GM18858 (cell line): Measurements from ENCODE around the gene BMPR1B.

Experiments
- ATAC-seq: cut with Tn5 transposase; IDR thresholded peaks from one replicate; pipeline ENCODE4 v1.9.1; 2021; ENCODE audit not compliant: unreplicated experiment

The BMPR1B gene

DNA sequence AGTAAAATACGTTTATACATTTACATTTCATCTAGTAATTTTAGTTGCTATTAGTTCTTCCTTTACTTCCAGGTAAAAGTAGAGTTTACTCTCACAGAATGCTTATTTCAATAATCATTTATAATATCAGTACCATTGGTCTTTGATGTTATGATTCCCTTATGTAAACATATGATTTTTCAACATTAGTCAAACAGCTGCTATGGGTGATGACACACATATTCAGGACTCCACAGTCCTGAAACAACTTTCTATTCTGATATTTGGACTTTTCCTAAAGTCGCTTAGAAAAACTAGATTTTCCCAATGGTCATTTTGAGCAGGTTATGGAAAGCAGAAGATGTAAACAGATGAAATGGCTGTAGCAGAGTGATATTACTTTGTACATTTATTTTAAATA lies 421.2 kb downstream of the BMPR1B start:
- no peak for ATAC-seq

DNA sequence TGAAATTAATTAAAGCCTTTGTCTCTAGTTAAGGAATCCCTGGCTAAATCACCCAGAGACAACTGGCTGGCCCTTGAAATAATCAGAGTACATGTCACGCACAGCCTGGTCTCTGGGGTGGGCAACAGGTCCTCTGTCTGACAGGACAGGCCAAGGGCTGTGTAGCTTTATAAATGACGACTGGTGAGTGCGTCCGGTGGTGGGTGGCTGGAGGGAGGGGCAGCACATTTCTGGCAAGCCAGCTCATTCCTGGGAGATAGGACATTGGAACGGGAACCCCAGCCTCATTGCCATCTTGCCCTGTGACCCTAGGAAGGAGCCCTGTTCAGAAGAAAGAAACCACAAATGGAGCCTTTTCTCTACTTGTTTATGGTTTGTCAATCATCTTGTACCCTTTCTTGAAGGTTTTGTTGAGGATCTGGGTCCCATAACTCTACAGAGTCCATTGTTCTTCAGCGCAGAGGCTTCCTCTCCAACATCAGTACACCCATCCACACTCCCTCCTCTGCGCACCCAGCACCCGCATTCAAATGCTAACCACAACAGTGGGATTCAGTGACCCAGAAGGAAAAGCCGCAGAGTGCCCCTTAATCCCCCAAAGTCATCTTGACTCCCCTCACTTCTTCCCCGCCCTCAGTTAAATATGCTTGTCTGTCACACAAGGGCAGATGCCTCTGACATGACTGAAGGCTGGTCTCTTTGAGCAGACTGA lies 422.9 kb downstream of the BMPR1B start:
- no peak for ATAC-seq

DNA sequence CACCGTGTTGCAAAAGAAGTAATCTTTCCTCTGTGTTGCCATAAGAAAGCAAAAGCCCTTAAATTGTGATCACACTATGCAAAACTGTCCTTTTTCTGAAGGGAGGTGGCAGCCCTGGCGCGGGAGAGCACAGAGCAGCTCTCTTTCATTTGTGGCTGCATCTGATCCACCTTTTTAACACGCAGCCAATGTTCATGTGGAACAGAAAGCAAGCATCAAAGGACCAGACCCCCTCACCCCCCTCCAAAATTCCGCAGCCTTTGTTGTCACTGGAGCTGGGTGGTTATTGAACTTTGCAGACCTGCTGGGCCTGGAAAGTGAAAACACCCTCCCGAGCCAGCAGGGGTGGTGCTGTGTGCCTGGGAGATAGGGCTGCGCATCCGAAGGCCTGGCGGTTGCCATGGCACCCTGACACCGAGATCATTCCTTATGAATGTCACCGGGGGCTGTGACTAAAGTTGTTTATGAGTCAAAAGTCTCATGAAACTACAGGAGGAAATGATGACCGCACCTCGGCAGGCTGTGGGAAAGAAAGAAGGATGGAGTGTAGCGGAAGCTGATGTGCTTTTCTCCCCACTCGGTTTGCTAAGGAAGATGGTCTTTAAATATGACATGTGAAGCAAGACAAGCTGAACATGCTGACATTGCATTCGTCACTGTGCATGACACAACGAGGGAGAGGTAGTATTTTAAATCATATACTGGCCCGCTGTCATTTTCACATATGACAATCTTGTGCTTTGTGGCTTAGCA lies 423.7 kb downstream of the BMPR1B start:
- no peak for ATAC-seq

DNA sequence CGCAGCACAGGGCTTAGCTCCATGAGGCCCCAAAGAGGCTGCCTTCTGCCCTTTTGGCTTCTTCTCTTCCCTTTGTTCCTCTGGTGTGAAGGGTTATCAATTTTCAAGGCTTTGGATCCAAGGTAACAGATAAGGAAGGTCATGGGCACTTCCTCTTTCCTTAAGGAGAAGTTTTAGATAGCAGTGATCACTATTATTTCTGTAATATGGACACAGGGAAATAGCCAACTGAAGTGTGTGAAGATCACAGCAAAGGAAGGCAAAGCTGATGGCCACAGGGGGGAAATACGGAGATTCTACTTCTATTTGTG lies 424.2 kb downstream of the BMPR1B start:
- ATAC-seq = no peak

DNA sequence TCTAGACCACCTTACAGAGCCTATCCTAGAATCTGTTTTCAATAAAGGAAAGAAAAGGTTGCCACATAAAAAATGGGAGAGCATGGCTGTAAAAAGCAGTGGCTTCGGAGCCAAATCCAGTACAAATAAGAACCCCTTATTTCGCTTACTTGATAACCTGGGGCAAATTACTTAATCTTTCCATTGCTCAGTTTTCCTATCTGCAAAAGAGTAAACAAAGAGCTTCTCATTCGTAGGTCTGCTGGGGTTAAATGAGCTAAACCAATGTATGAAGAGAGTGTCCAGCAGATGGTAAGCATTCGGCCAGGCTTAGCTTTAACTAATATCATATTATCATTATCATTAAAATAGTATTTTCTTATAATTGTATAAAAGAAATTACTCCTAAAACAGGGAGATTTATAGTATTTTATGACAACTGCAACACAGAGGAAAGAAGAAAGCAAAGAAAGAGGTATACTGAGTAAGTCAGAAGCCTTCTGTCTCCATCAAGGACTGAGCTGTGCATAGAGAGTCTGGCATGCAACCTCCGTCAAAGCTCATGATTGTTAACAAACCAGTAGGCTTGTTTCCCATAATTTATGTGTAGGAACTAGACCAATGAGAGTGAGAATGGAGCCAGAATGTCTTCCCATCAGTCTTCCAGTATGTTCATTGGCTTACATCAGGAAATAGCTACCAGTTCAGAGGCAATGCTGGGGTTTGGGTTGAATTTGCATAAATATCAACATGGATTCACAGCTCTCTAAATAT lies 426.1 kb downstream of the BMPR1B start:
- ATAC-seq = no peak

DNA sequence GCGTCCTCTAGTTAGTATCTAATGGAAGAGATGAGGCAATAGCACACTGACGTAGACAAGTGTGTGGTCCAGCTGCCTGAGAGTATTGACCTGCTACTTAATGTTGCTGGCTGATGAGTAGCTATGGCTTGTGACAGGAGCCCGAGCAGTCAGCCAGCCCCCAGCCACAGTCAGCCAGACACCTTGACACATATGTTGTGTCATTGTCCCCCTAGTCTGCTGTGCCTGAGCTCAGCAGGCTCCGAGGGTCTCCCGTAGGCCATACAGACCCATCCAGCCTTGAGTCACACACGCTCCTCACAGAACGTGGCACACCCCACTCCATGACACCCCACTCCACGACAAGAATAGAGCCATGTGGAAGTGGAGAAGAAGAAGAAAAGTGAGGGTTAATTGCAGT lies 428.9 kb downstream of the BMPR1B start:
- ATAC-seq = no peak

DNA sequence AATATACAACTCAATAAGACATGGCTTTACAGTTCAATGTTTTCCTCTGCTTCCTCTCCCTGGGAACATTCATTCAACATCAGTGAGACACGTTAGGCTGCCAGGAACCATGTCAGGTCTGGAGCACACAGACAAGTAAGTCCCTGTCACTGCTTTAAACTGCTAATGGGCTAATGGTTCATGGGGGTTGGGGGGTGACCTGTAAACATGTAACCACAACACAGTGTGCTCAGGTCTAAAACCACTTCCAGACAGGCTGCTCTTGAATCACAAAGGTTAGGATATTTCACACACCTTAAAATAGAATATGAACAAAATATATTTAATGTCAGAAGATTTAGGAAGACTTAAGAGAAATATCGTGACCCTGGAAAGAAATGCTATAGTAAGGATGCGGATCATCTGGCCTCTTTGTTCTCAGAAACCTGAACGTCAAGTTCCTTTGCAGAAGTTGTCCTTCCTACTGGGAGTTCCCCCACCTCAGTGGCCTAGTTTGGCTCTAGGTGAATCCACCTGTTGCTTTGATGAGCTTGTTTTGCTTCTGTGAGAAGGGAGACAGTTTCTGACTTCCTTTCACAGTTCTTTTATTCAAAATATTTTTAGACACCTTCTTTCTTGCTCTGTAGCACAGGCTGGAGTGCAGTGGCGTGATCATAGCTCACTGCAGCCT lies 431.1 kb downstream of the BMPR1B start:
- no peak for ATAC-seq

DNA sequence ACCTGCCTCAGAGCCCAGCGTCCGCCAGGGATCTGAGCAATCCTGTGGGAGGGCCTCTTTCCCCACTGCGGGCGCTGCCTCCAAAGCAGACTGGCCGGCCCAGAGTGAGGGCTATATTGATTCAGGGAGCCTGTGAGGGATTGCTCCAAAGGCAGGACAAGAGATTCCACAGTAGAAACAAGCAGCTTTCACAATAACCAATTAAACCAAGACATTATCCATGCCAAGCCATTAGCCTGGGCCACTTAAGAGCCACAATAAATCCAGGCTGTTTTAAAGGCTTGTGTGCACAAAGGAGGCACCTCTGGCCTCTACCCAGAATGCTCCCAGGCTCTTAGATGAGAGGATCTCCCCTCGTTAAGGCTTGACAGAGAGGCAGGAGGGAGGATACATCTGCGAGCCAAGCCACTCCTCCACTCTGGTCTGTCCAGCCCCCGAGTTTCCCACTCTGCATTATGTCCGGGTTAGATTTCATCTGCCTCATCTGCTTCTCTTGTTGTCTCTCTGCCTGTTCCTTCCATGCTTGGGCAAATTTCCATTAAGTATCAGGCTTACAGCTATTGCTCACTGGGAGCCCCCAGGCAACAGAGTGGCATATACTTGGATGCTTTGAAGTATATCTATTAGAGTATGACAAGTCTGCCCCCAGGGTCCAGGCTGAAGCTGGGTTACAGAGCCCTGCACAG lies 433.1 kb downstream of the BMPR1B start:
- ATAC-seq = no peak

DNA sequence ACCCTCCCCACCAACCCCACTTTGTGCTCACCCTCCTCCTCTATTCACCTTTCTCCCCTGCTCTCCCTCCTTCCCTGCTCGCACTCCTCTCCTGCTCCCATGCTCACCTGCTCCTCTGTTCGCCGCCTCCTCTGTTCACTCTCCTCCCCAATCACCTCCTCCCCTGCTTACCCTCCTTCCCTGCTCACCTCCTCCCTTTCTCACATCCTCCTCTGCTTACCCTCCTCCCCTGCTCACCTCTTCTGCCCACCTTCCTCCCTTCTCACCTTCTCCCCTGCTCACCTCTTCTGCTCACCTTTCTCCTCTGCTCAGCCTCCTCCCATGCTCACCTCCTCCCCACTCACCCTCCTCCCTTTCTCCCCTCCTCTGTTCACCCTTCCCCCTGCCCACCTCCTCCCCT lies 433.8 kb downstream of the BMPR1B start:
- ATAC-seq = no peak

DNA sequence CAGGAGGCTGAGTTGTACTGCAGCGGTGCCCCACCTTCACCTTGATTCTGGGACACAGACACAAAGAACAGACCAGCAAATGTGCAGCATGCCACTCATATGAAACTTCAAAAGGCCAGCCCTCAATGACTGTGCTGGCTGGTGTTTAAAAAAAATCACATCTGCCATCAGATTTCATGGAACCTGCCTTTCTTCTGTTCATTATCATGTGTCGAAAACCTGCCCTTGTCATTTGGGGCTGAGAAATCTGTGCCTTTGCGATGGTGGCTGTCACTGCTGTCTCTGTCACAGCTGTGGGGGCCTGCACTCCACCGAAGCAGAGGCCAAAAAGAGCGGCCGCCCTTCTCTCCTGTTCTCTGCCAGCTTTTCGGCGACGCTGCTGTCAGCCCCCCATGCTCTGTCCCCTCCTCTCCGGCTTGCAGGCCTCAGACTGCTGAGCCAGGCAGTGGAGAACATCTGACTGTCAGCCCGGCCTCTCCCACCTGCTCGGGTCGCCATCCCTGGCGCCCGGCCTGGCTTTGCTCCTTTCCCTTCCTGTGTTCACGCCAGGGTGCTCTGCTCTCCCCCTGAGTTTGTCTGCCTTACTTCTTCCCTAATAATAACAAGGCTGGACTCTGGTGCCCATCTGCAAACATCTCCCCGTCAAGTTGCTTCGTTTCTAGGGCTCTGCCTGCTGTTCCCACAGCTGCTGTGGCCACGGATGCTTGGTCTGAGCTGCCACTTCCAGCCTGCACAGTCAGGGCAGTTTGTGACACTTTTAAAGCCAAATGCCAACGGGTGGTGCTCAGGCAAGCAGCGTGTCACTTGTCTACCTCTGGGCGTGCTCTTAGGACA lies 435.9 kb downstream of the BMPR1B start:
- ATAC-seq = no peak

DNA sequence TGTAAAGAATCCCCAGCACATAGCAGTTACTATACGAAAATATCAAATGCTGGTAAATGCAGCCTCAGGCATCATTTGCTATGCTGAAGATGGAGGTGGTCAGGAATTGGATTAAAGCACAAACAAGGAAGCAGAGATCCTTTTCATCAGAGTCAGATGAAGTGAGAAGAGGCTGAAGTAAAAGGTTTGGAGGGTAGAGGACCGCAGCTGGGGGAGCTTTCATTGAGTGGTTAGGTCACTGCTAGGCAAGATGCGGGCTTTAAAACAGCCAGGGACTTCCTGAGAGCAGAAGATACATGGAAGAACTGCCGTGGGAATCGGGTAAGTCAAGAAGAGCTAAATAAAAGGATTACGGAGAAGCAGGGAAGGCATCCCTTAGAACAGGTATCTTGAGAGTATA lies 439.6 kb downstream of the BMPR1B start:
- ATAC-seq = no peak

DNA sequence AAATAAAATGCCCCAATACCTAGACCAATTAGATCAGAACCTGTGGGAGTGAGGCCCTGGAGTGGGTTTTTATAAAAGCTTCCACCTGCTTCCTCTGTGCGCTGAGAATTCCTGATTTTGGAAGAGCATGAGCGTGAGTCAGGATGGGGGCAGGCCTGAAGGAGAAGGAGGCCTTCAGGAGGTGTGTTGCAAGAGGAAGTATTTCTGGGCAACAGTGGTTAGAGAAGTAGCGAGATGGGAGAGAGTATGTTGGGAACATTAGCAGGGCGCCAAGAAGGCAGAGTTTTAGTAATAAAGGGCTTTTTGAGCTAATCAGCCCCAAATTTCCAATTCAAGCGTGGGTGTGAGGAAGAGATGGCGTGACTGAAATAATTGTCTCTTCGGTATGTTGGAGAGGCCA lies 441.2 kb downstream of the BMPR1B start:
- ATAC-seq = no peak

DNA sequence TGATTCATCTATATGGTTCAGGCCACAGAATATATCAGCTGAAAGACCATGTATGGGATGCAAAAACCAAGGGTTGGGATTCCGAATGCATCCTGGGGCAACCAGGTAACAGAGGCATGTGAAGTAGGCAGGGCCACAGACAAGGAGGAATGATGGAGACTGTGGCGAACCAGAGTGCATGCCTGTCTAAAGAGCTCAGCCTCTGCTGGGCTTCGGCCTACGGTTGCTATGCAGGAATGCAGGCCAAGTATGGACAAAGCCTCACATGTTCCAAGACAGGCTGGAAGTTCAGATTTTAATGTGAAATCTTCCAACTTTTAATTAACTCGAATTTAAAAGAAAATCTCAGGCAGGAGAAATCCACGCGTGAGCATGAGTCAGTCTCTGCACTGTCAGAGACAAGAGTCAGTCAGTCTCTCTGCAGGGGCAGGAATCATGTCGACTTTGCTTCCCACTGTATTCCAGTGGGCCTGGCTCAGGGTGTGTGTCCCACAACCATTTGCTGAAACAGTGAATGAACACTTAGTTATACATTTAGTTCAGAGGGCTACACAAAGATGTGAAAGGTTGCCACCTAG lies 446.6 kb downstream of the BMPR1B start:
- ATAC-seq = no peak

DNA sequence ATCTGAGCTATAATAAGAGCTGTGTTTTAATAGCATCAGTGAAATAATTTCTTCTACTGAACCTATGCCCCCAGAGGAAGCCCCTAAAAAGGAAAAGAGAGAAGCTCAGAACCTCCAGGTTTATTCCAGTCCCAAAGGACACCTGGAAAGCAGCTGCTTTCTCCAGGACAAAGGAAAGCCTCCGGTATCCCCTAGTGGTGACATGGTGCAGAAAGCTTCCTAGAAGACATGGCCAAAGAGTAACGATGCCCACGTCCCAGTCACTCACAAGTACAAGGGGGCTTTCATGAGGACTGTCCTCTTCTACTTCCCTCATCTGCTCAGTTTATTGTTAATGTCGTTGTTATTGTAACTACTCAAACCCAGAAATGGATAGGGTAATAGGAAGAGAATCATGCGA lies 447.1 kb downstream of the BMPR1B start:
- ATAC-seq = no peak
